Stimulated activated CD8-positive, alpha-beta memory T cell treated with anti-CD3 and anti-CD28 coated beads, Interleukin-2, amount 100 ng/mL, for 1 hour (primary cell): ENCODE results near the gene CREB3L1.

Experiments
- DNase-seq, 2 donors: peaks; one replicate each; pipeline ENCODE4 v3.0.0-alpha.2; 2020; ENCODE audit warnings: low read depth in 2 of 2

CREB3L1 gene

GRCh38 chr11:46364791-46365190 is 87.3 kb downstream of the CREB3L1 start:
- DNase-seq, result no peak

- no peak for DNase-seq
Observed at GRCh38 chr11:46366260-46366659, 88.8 kb downstream of the CREB3L1 start.

GRCh38 chr11:46366661-46367161 is 89.2 kb downstream of the CREB3L1 start:
- no peak for DNase-seq

- DNase-seq, result peak; percentile 61 to 63
Observed at GRCh38 chr11:46367244-46367915, 89.9 kb downstream of the CREB3L1 start.

- DNase-seq, result no peak
Observed at GRCh38 chr11:46367916-46368267, 90.4 kb downstream of the CREB3L1 start.

- no peak for DNase-seq
Observed at GRCh38 chr11:46369458-46370152, 92.1 kb downstream of the CREB3L1 start.

- DNase-seq, result no peak
Observed at GRCh38 chr11:46370253-46370652, 92.8 kb downstream of the CREB3L1 start.
